NCI-H128 (cell line): ENCODE results near the gene P4HA1.
"Not testable (repeated sequence)": the region's sequence is repeated elsewhere in the genome, so short reads cannot be mapped to it uniquely, and the experiment has no call there.

Source experiments
- DNase-seq: peaks from one replicate; lab custom pipeline; 2025; ENCODE audit not compliant: unreplicated experiment; lab: John Stamatoyannopoulos, UW

The P4HA1 gene

GRCh38 chr10:73096449-73097304 is at the start of gene P4HA1:
P4HA1 (minus strand) TSS chr10:73096866; CDS start chr10:73074883, 21,983 bp downstream.
- DNase-seq = peak; percentile 92

DNA sequence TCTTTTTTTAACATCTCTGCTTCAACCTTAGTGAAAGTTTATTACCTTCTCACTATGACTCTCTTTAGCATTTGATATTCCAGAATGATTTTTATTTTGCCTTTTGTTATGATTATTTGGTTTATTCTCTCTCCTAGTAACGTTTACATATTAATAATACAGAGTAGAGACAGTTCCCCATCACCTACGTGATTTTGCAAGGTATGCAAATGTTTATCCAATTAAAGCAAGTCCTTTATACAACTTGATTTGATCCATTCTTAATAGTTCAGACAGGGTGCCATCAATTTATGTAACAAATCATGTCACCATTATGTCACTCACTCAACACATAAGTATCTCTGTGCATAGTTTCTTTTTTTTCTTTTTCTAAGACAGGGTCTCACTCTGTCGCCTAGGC is 44.9 kb upstream of the P4HA1 start:
- DNase-seq = no peak

- DNase-seq = no peak
Observed at GRCh38 chr10:73139251-73139650, 42.6 kb upstream of the P4HA1 start.

GRCh38 chr10:73136627-73137026 is 40.0 kb upstream of the P4HA1 start:
- DNase-seq = no peak

GRCh38 chr10:73134727-73135126 is 38.1 kb upstream of the P4HA1 start:
- no peak for DNase-seq

GRCh38 chr10:73131913-73132686 is 35.4 kb upstream of the P4HA1 start:
- DNase-seq = no peak

DNA sequence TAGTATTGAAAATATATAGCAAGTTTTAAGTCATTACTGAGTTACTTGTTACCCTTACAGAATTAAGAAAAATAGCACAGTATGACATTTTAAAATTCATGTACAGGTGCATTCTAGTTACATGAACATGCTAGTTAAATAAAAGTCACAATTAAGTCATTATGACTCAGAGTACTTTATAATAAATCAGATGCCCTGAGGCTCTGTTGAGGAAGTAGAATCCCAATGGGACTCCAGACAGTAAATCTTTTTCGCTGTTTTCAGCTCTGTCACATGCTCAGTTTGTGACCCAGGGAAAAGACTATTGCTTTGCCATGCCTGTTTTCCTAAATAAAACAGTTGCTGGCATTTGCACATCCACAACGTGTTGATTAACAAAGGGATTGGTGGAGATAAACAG is 34.6 kb upstream of the P4HA1 start:
- DNase-seq = no peak

DNA sequence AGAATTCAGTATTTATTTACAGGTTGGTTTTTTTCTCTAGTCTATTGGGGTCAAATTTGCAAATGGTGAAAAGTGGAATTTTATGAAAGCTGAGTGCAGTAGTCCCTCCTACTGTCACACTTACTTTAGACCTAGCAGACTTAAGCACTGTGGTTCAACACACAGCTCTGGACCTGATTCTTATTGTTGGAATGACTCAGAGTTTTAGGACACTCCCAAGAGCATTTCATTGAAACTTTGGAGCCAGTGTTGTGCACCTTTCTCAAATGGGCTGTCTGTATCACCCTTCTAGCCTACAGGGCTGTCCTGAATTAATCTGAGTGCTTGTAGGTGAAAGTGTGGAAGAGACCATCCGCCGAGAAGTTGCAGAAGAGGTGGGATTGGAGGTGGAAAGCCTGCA is 29.7 kb upstream of the P4HA1 start:
- no peak for DNase-seq

- DNase-seq = no peak
Observed at GRCh38 chr10:73119952-73120351, 23.3 kb upstream of the P4HA1 start.

DNA sequence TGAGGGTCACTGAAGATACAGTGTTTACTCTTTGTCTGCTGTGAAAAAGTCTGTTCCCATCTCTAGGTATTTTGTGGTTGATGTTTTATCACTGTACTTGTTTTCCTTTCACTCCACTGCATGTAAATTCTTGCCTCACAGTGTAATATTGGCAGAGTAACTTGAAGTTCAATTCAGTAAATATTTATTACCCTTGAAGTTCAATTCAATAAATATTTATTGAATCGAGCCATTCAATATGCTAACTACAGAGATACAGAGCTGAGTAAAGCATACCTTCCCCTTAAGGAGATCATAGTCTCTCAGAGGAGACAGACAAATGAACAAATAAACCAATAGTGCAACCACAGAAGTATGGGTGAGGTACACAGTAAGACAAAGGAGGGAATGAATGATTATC is 22.8 kb upstream of the P4HA1 start:
- no peak for DNase-seq

DNA sequence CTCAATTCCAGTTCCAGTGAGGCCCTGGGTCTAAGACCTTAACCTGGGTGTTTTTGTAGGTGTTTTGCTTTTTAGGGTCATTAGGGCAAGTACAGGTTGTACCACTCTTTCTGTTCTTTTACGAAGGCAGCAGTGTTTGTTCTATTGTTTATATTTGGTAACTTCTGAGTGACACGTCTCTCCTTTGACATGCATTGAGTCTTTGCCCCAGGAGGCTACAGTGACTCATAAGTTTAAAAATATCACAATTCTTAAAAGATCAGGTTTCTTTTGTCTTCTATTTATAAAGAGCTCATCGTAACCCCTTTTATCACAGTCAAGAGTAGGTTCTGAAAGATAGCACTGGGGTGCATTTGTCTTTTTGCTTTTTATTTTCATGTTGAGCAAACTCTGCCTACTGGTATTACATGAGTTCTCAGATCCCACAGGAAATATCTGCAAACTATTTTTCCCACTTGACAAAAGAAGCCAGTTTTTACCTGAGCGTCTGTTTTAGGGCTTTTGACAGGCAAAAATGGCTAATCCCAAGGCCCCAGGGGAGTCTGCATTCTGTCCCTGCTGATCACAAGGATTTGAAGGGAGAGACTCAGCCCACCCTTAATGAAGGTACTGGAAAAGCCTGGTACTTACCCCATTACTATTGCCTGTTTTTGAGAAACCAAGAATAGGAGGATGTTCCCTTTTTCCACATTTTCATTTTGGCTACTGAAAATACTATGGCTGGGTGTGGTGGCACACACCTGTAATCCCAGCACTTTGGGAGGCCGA is 21.5 kb upstream of the P4HA1 start:
- no peak for DNase-seq

DNA sequence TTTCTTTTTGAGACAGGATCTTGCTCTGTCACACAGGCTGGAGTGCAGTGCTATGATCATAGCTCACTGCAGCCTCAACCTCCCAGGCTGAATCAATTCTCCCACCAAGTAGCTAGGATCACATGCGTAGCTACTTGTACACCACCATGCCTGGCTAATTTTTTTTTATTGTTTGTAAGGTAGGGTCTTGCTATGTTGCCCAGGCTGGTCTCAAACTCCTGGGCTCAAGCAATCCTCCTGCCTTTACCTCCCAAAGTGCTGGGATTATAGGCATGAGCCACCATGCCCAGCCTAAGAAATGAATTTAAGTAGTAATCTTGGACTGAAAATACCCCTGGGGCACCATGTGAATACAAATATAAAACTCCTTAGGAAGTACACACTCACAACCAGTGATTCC is 19.4 kb upstream of the P4HA1 start:
- no peak for DNase-seq

GRCh38 chr10:73113551-73113950 is 16.9 kb upstream of the P4HA1 start:
- no peak for DNase-seq

DNA sequence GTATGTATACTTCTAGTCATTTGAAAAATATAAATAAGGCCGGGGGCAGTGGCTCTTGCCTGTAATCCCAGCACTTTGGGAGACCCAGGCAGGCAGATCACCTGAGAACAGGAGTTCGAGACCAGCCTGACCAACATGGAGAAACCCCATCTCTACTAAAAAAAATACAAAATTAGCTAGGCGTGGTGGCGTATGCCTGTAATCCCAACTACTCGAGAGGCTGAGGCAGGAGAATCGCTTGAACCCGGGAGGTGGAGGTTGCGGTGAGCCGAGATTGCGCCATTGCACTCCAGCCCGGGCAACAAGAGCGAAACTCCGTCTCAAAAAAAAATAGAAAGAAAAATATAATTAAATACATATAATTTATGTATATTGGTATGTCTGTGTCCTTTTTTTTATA is 15.4 kb upstream of the P4HA1 start:
- not testable (repeated sequence) for DNase-seq

DNA sequence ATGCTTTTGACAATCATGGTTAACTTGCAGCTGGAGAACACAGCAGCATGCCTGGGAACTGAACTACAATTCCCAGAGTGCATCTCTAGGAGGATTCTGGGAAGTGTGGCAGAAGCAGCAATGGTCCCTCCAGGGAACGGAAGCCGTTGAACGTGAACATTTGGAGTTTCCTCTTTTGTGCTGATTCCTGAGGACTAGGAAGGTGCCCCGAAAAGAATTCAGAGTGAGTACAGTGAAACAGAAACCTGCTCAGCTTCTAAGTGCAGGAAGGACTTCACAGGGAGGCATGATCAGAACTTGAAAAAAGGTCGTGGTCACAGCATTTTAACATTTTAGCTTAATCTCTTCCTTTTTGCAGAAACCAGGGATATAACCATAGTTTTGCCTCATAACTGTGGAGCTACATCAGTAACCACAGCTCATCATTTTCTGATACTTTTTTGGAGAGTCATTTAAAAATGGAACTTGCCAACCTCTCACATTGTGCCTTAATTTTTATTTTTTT is 13.7 kb upstream of the P4HA1 start, which contains the start of gene NUDT13:
NUDT13 (plus strand) TSS at position 111 of the 505 bp plus-strand sequence. CDS start 3,911 bp downstream, outside the sequence.
- no peak for DNase-seq

- not testable (repeated sequence) for DNase-seq
Observed at GRCh38 chr10:73109248-73109652, 12.6 kb upstream of the P4HA1 start.

- DNase-seq = no peak
Observed at GRCh38 chr10:73106301-73106700, 9.6 kb upstream of the P4HA1 start.

DNA sequence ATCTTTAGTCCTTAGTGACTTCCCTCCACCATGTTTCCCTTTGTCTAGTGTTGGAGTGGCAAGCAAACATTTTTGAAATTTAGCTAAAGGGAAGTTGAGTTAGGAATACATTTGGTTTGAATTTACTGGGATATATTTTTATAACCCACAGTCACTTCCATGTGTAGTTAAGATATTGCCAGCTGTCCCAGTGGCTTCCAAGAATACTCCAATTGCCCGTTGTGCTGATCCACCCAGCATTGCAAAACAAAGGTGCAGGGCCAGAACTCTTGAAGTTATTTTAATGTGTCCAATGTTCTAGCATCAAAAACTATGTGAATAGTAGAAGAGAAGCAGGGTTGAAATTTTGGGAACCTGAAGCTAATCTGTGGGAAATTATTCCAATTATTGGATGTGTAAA is 2.5 kb upstream of the P4HA1 start:
- DNase-seq = no peak

- no peak for DNase-seq
Observed at GRCh38 chr10:73097305-73097670, 622 bp upstream of the P4HA1 start.

- DNase-seq = peak; percentile 2
Observed at GRCh38 chr10:73096041-73096448, 621 bp downstream of the P4HA1 start.

DNA sequence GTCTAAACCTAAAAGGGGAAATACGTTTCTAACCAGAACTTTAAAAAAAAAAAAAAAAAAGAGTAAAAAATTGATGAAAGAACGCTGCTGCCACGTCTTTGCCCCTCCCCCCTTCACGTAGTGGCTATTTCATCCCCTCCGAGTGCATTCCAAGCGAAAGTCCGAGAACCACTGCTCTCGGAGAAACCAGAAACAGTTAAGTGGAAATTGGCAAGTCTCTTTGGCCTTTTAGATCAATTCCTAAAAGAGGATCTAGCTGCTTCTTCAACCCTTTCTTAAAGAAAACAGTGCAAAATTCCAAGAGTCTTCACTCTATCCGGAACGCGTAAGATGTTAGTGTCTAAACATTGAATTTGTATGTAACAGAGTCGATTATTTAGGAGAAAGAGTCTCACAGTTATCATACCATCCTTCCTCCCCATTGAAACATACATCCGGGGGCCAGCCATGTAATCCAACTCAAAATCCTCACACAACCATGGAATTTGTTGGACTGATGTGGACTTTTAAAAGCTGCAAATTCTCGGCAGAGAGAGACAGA is 1.1 kb downstream of the P4HA1 start:
- no peak for DNase-seq
